ENCODE data around the gene PRKG1.

Gene PRKG1

GRCh38 chr10:52322323-52322722, 1248.0 kb downstream of the PRKG1 start:
- no peak for DNase-seq (ENCODE audit: low read depth)

- no peak for DNase-seq (ENCODE audit: low read depth)
Observed at GRCh38 chr10:52322936-52323335, 1248.6 kb downstream of the PRKG1 start.

GRCh38 chr10:52326382-52326781, 1252.1 kb downstream of the PRKG1 start:
- DNase-seq (ENCODE audit: low read depth): no peak

GRCh38 chr10:52331638-52332364, 1257.5 kb downstream of the PRKG1 start:
- DNase-seq (ENCODE audit: low read depth): no peak

- no peak for DNase-seq (ENCODE audit: low read depth)
Observed at GRCh38 chr10:52332815-52333214, 1258.5 kb downstream of the PRKG1 start.

GRCh38 chr10:52334595-52334994, 1260.3 kb downstream of the PRKG1 start:
- no peak for DNase-seq (ENCODE audit: low read depth)

GRCh38 chr10:52335665-52336064, 1261.4 kb downstream of the PRKG1 start:
- DNase-seq (ENCODE audit: low read depth): no peak

GRCh38 chr10:52337225-52337624, 1262.9 kb downstream of the PRKG1 start:
- DNase-seq (ENCODE audit: low read depth): no peak

GRCh38 chr10:52343439-52343838, 1269.2 kb downstream of the PRKG1 start:
- no peak for DNase-seq (ENCODE audit: low read depth)

GRCh38 chr10:52346394-52347326, 1272.4 kb downstream of the PRKG1 start:
- DNase-seq (ENCODE audit: low read depth): no peak

- DNase-seq (ENCODE audit: low read depth): no peak
Observed at GRCh38 chr10:52347327-52347667, 1273.0 kb downstream of the PRKG1 start.
